OCI-LY1 (cell line): Measurements from ENCODE around the gene CDYL2.

Experiments
- H2AFZ ChIP-seq: fragments of 200-600 bp; sonication (generic), shearing (Covaris generic); 2 replicates; pipeline ENCODE4 v1.6.0; 2014; ENCODE audit warnings: antibody characterized with exemption, mild to moderate bottlenecking, low read length
- H3F3A ChIP-seq: fragments of 200-600 bp; sonication (generic), shearing (Covaris generic); 2 replicates; pipeline ENCODE4 v1.6.0; 2014; ENCODE audit warnings: mild to moderate bottlenecking, antibody characterized with exemption, low read length, moderate library complexity; ENCODE audit not compliant: insufficient read depth
- H3K27ac ChIP-seq: fragments of 200-600 bp; sonication (generic); 2 replicates; pipeline ENCODE4 v1.5.1; 2014; ENCODE audit warnings: low read length, mixed run types, mild to moderate bottlenecking, low read depth; ENCODE audit not compliant: poor library complexity, severe bottlenecking
- H3K27me3 ChIP-seq: fragments of 200-600 bp; sonication (generic); 2 replicates; pipeline ENCODE4 v1.6.0; 2014; ENCODE audit warnings: antibody characterized with exemption, mild to moderate bottlenecking, low read length, moderate library complexity; ENCODE audit not compliant: insufficient read depth
- H3K36me3 ChIP-seq: fragments of 200-600 bp; sonication (generic); 2 replicates; pipeline ENCODE4 v1.6.1; 2014; ENCODE audit warnings: mild to moderate bottlenecking, antibody characterized with exemption, low read length, moderate library complexity, mixed read lengths; ENCODE audit not compliant: insufficient read depth
- H3K4me1 ChIP-seq: fragments of 200-600 bp; sonication (generic); 2 replicates; pipeline ENCODE4 v1.5.1; 2014; ENCODE audit warnings: mild to moderate bottlenecking, low read length, moderate library complexity; ENCODE audit not compliant: insufficient read depth, severe bottlenecking
- H3K4me2 ChIP-seq: fragments of 200-600 bp; sonication (generic), shearing (Covaris generic); 2 replicates; pipeline ENCODE4 v1.6.1; 2014; ENCODE audit warnings: low read length
- H3K4me3 ChIP-seq: fragments of 200-600 bp; sonication (generic); 2 replicates; pipeline ENCODE4 v1.5.1; 2014; ENCODE audit warnings: low read length, low read depth, mild to moderate bottlenecking, mixed read lengths; ENCODE audit not compliant: poor library complexity, severe bottlenecking
- H3K79me2 ChIP-seq: fragments of 200-600 bp; shearing (Covaris generic); 2 replicates; pipeline ENCODE4 v1.6.1; 2016; ENCODE audit warnings: mixed run types, low read length, mixed read lengths; ENCODE audit not compliant: insufficient read depth
- H3K9ac ChIP-seq: fragments of 200-600 bp; sonication (generic), shearing (Covaris generic); 2 replicates; pipeline ENCODE4 v1.6.1; 2014; ENCODE audit warnings: mild to moderate bottlenecking, low read length, mixed read lengths
- H3K9me2 ChIP-seq: fragments of 200-600 bp; sonication (generic), shearing (Covaris generic); 2 replicates; pipeline ENCODE4 v1.6.1; 2014; ENCODE audit warnings: low read depth, mild to moderate bottlenecking, low read length, mixed read lengths
- H3K9me3 ChIP-seq: fragments of 200-600 bp; shearing (Covaris generic); 2 replicates; pipeline ENCODE4 v1.6.1; 2014; ENCODE audit warnings: low read length, mixed read lengths
- H4K20me1 ChIP-seq: fragments of 200-600 bp; sonication (generic), shearing (Covaris generic); 2 replicates; pipeline ENCODE4 v1.6.0; 2016; ENCODE audit warnings: mild to moderate bottlenecking, low read length; ENCODE audit not compliant: insufficient read depth
- EZH2 ChIP-seq: fragments of 200-600 bp; sonication (generic), shearing (Covaris generic); IDR thresholded peaks from 2 replicates; pipeline ENCODE4 v1.8.0; 2017; ENCODE audit warnings: borderline replicate concordance, mixed run types, mild to moderate bottlenecking, antibody characterized with exemption, low read length, moderate library complexity, mixed read lengths
- TF ChIP-seq, protein P1 (sequence below): fragments of 200-600 bp; sonication (generic), shearing (Covaris generic); IDR thresholded peaks from 2 replicates; pipeline ENCODE4 v1.5.1; 2017; ENCODE audit warnings: mild to moderate bottlenecking, antibody characterized with exemption, low read length, moderate library complexity, mixed read lengths

Gene CDYL2

DNA sequence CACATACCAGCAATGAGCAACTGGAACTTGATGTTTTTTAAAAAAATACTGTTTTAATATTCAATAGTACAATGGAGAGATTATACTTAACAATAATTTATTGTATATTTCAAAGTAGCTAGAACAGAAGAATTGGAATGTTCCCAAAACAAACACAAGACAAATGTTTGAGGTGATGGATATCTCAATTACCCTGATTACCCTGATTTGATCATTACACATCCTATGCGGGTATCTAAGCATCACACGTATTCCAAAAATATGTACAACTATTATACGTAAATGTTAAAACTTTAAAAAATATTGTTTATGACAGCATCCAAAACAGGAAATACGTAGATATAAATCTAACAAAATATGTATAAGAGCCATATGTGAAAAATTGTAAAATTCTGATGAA is 166.8 kb downstream of the CDYL2 start:
- H3K4me1 ChIP-seq, result no peaks in the 10 kb centered on the region
- H3K9me2 ChIP-seq, result no peaks in the 10 kb centered on the region
- H3K27me3 ChIP-seq, result no peaks in the 10 kb centered on the region
- H3K79me2 ChIP-seq, result no peaks in the 10 kb centered on the region
- no peaks in the 10 kb centered on the region for H3K9me3 ChIP-seq
- no peak overlapping the region for H3K9ac ChIP-seq
- no peak overlapping the region for H3K27ac ChIP-seq
- H3K4me3 ChIP-seq, result no peak overlapping the region
- no peak overlapping the region for H3K4me2 ChIP-seq
- TF ChIP-seq EZH2, result no peak
- TF ChIP-seq, protein P1, sequence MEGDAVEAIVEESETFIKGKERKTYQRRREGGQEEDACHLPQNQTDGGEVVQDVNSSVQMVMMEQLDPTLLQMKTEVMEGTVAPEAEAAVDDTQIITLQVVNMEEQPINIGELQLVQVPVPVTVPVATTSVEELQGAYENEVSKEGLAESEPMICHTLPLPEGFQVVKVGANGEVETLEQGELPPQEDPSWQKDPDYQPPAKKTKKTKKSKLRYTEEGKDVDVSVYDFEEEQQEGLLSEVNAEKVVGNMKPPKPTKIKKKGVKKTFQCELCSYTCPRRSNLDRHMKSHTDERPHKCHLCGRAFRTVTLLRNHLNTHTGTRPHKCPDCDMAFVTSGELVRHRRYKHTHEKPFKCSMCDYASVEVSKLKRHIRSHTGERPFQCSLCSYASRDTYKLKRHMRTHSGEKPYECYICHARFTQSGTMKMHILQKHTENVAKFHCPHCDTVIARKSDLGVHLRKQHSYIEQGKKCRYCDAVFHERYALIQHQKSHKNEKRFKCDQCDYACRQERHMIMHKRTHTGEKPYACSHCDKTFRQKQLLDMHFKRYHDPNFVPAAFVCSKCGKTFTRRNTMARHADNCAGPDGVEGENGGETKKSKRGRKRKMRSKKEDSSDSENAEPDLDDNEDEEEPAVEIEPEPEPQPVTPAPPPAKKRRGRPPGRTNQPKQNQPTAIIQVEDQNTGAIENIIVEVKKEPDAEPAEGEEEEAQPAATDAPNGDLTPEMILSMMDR, result no peak
- no peaks in the 10 kb centered on the region for H3F3A ChIP-seq
- no peaks in the 10 kb centered on the region for H3K36me3 ChIP-seq
- no peak overlapping the region for H2AFZ ChIP-seq
- H4K20me1 ChIP-seq, result no peaks in the 10 kb centered on the region

- Histone ChIP-seq H3K4me3 (no peak overlapping the region), H3K27ac (no peak overlapping the region), H4K20me1 (no peaks in the 10 kb centered on the region), H3K4me1 (no peaks in the 10 kb centered on the region), H3F3A (no peaks in the 10 kb centered on the region), H3K9ac (no peak overlapping the region), H3K9me3 (no peaks in the 10 kb centered on the region), H3K4me2 (no peak overlapping the region), H3K9me2 (no peaks in the 10 kb centered on the region), H3K79me2 (no peaks in the 10 kb centered on the region), H3K36me3 (no peaks in the 10 kb centered on the region), H2AFZ (no peak overlapping the region), H3K27me3 (no peaks in the 10 kb centered on the region)
- TF ChIP-seq, protein P1, result no peak
- TF ChIP-seq EZH2, result no peak
Observed at GRCh38 chr16:80631581-80631980, 172.8 kb downstream of the CDYL2 start.

DNA sequence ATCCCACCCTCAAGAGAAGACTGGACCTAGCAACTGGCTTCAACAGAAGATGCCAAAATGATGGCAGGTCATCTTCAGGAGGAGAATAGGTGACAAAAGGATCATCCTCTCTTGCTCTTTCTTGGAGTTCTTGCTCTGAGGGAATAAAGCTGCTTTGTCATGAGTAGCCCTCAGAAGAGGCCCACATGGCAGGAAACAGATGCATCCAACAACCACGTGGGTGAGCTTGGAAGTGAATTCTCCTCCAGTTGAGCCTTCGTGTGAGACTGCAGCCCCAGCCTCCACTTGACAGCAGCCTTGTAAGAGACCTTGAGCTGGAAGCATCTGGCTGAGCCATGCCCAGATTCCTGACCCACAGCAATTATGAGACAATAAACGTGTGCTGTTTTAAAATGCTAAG is 176.1 kb downstream of the CDYL2 start:
- TF ChIP-seq, protein P1, result no peak
- TF ChIP-seq EZH2, result no peak
- Histone ChIP-seq H3K9ac (no peak overlapping the region), H3K79me2 (no peaks in the 10 kb centered on the region), H3K27ac (no peak overlapping the region), H3K4me2 (no peak overlapping the region), H3K4me3 (no peak overlapping the region), H3K4me1 (no peaks in the 10 kb centered on the region), H3K9me3 (no peaks in the 10 kb centered on the region), H3F3A (no peaks in the 10 kb centered on the region), H4K20me1 (no peaks in the 10 kb centered on the region), H3K36me3 (no peaks in the 10 kb centered on the region), H3K9me2 (no peaks in the 10 kb centered on the region), H2AFZ (no peak overlapping the region), H3K27me3 (0 out of 2 replicates have a peak, but pooled peaks cover 3% of the 10 kb centered on the region)
